Activated CD4-positive, alpha-beta T cell treated with anti-CD3 and anti-CD28 coated beads for 1 hour (primary cell): Measurements from ENCODE around the gene ACOT6.
A peak's percentile ranks its signal among the peaks of the same experiment; 100 is the strongest.
"Not testable (repeated sequence)": the region's sequence is repeated elsewhere in the genome, so short reads cannot be mapped to it uniquely, and the experiment has no call there.

Experiments
- DNase-seq: peaks from one replicate; pipeline ENCODE4 v3.0.0-alpha.2; 2020

Gene ACOT6, protein sequence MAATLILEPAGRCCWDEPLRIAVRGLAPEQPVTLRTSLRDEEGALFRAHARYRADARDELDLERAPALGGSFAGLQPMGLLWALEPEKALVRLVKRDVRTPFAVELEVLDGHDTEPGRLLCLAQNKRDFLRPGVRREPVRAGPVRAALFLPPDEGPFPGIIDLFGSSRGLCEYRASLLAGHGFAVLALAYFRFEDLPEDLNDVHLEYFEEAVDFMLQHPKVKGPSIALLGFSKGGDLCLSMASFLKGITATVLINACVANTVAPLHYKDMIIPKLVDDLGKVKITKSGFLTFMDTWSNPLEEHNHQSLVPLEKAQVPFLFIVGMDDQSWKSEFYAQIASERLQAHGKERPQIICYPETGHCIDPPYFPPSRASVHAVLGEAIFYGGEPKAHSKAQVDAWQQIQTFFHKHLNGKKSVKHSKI

DNA sequence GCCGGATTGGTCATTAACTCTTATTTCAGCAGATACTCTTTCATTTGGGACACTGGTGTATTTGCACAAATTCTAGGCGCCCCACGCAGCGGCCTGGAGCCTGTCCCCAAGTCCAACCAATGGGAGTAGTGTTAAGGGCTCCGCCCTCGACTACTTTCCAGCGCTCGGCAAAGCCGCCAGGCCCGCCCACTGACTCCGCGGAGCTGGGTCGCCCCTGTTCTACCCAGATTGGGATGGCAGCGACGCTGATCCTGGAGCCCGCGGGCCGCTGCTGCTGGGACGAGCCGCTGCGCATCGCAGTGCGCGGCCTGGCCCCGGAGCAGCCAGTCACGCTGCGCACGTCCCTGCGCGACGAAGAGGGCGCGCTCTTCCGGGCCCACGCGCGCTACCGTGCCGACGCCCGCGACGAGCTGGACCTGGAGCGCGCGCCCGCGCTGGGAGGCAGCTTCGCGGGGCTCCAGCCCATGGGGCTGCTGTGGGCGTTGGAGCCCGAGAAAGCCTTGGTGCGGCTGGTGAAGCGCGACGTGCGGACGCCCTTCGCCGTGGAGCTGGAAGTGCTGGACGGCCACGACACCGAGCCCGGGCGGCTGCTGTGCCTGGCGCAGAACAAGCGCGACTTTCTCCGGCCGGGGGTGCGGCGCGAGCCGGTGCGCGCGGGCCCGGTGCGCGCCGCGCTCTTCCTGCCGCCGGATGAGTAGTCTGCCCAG lies at the start of gene ACOT6:
Gene ACOT6 (plus strand): TSS at position 179 of the 707 bp plus-strand sequence. CDS start 55 bp downstream, at position 234.
- DNase-seq, result peak; percentile 52

DNA sequence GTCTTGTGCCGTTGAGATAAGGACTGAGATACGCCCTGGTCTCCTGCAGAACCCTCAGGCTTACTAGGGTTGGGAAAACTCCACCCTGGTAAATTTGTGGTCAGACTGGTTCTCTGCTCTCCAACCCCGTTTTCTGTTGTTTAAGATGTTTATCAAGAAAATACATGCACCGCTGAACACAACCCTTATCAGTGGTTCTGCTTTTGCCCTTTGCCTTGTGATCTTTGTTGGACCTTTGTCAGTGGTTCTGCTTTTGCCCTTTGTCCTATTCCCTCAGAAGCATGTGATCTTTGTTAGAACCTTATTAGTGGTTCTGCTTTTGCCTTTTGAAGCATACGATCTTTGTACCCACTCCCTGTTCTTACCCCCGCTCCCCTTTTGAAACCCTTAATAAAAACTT lies 49.6 kb upstream of the ACOT6 start:
- DNase-seq, result not testable (repeated sequence)

DNA sequence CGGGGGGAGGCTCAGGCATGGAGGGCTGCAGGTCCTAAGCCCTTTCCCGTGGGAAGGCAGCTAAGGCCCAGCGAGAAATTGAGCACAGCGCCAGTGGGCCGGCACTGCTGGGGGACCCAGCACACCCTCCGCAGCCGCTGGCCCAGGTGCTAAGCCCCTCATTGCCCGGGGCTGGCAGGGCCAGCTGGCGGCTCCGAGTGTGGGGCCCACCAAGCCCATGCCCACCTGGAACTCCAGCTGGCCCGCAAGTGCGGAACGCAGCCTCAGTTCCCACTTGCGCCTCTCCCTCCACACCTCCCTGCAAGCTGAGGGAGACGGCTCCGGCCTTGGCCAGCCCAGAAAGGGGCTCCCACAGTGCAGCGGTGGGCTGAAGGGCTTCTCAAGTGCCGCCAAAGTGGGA lies 45.9 kb upstream of the ACOT6 start:
- DNase-seq, result not testable (repeated sequence)

DNA sequence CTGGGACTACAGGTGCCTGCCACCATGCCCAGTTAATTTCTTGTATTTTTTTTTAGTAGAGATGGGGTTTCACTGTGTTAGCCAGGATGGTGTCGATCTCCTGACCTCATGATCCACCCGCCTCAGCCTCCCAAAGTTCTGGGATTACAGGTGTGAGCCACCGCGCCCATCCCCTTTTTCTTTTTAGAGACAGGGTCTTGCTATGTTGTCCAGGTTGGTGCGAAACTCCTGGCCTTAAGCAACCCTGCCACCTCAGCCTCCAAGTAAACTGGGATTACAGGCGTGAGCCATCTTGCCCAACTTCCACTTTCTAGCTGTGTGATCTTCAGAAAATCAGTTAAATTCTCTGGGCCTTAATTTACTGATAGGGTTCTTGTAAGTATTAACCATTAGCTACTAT lies 45.4 kb upstream of the ACOT6 start:
- not testable (repeated sequence) for DNase-seq

DNA sequence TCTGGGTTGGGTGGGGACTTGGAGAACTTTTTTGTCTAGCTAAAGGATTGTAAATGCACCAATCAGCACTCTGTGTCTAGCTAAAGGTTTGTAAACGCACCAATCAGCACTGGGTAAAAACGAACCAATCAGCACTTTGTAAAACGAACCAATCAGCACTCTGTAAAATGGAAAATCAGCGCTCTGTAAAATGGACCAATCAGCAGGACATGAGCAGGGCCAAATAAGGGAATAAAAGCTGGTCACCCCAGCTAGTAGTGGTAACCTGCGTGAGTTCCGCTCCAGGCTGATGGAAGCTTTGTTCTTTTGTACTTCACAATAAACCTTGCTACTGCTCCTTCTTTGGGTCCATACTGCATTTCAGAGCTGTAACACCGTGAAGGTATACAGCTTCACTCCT lies 45.0 kb upstream of the ACOT6 start:
- no peak for DNase-seq

DNA sequence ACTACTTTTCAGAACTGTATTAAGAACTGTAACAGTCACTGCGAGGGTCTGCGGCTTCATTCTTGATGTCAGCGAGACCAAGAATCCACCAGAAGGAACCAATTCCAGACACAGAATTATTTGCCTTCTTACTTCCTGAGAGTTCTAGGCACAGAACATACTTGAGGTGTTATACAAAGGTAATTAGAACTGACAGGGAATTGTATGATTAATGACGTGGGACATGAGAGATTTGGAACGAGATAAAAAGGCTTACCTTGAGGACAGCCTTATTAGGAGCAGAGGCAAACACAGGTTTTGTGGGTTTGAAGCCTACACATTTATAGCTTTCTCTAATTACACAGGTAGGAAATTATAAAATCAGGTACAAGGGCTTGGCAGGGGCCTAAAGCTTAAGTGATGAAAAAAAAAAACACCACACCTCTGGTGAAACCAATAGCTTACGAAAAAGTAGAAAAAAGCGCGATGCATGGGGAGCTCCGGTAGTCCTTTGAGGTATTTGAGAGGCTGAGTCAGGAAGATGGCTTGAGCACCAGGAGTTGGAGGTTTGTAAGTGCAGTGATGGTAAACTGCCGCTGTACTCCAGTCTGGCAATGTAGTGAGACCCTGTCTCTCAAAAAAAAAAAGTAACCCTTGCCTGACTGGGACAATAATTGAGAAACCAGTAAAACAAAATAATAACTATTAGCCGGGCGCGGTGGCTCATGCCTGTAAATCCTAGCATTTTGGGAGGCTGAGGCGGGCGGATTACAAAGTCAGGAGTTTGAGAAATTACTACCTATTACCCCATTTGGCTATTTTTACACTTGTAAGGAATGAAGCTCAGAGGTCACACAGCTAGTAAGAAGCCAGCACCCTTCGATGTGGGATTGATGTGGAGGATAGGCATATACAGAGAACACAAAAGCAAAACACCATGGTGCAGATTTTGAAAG lies 44.1 kb upstream of the ACOT6 start:
- no peak for DNase-seq

DNA sequence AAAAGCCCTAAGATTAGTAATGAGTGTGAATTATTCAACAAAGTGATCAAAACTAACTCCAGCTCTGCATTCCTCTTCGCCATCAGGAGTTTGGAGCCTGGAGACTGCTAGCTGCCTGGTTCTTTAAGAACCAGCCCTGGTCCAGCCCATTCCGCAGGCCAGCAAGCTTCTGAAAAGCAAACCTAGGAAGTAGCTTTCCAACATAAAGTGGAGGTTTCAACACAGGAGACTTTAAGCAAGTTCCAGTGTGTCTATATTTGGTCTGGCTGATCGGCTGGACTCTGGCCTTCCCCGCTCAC lies 43.5 kb upstream of the ACOT6 start:
- not testable (repeated sequence) for DNase-seq

DNA sequence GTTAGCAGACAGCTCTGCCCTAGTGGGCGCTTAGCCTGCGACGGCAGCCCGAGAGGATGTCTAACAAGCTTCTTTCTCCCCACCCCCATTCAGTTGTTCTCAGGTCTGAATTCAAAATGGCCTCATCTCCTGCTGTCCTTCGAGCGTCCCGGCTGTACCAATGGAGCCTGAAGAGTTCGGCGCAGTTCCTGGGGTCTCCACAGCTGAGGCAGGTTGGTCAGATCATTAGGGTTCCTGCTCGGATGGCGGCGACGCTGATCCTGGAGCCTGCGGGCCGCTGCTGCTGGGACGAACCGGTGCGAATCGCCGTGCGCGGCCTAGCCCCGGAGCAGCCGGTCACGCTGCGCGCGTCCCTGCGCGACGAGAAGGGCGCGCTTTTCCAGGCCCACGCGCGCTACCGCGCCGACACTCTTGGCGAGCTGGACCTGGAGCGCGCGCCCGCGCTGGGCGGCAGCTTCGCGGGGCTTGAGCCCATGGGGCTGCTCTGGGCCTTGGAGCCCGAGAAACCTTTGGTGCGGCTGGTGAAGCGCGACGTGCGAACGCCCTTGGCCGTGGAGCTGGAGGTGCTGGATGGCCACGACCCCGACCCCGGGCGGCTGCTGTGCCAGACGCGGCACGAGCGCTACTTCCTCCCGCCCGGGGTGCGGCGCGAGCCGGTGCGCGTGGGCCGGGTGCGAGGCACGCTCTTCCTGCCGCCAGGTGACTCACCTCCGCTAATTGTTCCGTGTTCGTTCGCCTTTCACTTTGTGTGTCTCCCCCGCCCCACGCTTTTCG lies 42.9 kb upstream of the ACOT6 start, which contains the start of gene ACOT2:
Gene ACOT2 (plus strand): TSS at position 29 of the 774 bp plus-strand sequence. CDS start 28 bp downstream, at position 57.
- DNase-seq, result peak; percentile 79

DNA sequence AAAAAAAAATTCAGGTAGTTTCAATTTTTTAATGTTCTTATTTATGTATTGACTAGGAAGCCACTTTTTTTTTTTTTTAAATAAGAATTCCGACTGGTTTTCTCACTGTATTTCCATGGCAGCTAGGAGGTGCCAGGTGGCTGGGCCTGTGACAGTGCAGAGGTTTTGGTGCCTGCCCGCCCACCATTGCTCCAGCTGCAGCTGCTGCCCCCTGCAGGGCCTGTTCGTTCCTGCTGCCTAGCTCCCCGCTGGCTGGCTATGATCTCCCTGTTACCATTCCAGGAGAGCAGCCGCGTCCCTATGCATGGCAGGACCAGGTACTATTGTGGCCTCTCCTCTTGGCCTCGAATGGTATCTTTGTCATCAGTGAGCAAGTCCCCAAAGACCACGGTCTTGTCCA lies 41.4 kb upstream of the ACOT6 start:
- peak; percentile 48 for DNase-seq

DNA sequence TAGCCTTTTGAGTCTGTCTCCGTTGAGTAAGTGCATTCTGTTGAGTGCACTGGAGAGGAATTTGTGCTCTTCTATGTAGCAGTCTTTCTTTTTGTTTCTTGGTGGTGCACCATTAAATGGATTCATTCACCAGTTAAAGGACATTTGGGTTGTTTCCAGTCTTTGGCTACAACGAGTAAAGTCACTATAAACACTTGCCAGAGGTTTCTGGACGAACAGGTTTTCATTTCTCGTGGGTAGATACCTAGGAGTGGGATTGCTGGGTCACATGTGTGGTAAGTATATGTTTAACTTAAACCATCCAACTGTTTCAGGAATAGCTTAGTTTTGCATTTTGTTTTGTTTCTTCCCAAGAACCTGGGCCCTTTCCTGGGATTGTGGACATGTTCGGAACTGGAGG lies 39.3 kb upstream of the ACOT6 start:
- not testable (repeated sequence) for DNase-seq

DNA sequence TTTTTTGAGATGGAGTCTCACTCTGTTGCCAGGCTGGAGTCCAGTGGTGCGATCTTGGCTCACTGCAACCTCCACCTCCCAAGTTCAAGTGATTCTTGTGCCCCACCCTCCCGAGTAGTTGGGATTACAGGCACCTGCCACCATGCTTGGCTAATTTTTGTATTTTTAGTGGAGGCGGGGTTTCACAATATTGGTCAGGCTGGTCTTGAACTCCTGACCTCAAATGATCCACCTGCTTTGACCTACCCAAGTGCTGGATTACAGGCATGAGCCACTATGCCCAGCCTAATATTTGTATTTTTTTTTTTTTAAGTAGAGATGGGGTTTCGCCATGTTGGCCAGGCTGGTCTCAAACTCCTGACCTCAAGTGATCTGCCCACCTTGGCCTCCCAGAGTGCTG lies 38.6 kb upstream of the ACOT6 start:
- not testable (repeated sequence) for DNase-seq

DNA sequence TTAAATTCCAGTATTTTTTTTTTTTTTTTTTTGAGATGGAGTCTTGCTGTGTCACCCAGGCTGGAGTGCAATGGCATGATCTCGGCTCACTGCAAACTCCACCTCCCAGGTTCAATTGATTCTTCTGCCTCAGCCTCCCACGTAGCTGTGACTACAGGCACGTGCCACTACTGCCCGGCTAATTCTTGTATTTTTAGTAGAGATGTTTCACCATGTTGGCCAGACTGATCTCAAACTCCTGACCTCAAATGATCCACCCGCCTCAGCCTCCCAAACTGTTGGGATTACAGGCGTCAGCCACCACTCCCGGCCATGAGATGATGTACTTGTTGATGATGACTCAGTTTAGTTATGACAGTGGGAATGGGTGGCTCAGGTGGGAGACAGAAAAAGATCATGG lies 38.1 kb upstream of the ACOT6 start:
- DNase-seq, result not testable (repeated sequence)

DNA sequence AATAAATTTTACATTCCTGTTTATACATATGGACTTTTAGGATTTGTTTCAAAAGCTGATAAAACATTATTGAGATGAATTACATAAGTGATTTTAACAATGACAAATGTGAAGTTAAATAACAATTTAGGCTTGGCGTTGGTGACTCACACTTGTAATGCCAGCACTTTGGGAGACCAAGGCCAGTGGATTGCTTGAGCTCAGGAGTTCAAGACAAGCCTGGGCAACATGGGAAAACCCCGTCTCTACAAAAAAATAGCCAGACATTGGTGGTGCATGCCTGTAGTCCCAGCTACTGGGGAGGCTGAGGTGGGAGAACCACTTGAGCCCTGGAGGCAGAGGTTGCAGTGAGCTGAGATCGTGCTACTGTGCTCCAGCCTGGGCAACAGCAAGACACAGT lies 35.9 kb upstream of the ACOT6 start:
- no peak for DNase-seq

DNA sequence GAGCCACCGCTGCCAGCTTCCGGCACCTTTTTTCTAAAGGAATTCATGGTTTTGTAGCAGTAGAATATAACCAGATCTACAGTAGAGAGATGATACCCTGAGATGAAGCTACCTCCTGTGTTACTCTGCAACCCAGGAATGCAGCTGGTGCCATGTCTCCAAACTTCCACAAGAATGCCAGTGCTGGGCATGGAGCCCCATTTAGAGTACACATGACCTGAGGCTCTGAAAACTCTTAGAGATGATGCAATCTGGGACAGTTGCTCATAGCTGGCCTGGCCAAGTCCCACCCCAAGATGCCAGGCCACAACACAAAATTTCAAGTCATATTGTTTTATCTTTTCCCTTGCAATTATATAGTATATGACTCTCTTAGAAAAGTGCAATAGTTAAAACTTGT lies 35.1 kb upstream of the ACOT6 start:
- DNase-seq, result not testable (repeated sequence)

DNA sequence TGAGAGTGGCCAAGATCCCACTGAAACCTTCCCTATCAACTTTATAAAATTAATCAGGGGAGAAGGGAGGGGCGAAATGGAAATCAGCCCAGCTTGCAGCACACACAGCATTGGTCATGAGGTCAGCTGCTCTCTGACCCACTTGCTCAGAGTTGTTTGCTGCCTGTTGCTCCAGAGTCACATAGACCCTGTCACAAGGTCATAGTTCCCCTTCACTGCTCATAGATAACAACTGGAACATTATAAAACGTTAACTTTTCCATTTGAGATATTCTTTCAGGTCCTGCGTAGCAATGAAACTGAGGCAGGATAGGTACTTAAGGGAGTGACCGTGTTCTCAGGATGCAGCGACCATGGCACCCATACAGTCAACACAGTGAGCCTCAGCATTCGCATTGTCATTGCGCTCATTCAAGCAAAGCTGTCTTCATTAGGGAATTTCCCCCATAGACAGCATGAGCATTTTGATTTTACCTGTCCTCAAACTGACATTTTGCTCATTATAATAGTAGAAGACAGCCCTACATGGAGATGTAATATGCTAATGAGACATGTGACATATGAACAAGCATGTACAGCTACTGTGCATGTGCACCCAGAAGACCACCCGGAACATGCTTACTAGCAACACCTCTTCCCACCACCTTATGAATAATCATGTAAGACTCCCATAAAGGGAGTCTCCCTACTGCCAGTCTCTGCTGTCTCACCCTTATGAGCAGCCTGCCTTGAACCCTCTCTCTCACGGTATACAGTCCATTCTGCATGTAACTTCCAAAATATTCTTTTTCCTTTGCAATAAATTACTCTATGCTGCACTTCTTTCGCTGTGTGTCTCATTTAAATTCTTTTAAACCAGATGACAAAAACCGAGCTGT lies 30.0 kb upstream of the ACOT6 start:
- DNase-seq, result not testable (repeated sequence)

DNA sequence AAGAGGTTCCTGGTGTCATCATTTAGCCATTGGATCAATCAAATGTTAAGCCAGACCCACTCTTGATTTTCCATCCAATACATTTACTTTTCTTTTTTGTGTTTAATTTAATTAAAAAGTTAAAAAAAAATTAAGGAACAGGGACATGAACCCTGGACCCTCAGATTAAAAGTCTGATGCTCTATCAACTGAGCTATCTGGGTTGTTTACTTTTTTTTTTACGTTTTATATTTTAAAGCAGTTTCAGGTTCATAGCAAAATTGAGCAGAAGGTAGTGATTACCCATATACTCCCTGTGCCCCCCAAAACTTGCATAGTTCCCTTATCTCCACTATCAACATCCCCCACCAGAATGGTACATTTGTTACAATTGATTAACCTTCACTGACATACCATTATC lies 23.6 kb upstream of the ACOT6 start:
- no peak for DNase-seq

DNA sequence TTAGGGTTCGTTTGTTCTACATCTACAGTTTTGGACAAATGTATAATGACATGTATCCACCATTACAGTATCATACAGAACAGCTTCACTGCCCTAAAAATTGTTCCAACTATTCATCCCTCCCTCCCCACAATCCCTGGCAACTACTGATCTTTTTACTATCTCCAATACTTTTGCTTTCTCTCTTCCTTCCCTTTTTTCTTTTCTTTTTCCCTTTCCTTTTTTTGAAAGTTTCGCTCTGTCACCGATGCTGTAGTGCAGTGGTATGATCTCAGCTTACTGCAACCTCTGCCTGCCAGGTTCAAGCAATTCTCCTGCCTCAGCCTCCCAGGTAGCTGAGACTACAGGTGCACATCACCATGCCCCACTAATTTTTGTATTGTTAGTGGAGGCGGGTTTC lies 23.2 kb upstream of the ACOT6 start:
- no peak for DNase-seq

DNA sequence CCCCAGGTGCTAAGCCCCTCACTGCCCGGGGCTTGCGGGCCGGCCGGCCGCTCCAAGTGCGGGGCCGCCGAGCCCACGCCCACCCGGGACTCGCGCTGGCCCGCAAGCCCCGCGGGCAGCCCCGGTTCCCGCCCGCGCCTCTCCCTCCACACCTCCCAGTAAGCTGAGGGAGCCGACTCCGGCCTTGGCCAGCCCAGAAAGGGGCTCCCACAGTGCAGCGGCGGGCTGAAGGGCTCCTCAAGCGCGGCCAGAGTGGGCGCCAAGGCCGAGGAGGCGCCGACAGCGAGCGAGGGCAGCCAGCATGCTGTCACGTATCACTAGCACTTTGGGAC lies 21.7 kb upstream of the ACOT6 start:
- DNase-seq, result not testable (repeated sequence)

DNA sequence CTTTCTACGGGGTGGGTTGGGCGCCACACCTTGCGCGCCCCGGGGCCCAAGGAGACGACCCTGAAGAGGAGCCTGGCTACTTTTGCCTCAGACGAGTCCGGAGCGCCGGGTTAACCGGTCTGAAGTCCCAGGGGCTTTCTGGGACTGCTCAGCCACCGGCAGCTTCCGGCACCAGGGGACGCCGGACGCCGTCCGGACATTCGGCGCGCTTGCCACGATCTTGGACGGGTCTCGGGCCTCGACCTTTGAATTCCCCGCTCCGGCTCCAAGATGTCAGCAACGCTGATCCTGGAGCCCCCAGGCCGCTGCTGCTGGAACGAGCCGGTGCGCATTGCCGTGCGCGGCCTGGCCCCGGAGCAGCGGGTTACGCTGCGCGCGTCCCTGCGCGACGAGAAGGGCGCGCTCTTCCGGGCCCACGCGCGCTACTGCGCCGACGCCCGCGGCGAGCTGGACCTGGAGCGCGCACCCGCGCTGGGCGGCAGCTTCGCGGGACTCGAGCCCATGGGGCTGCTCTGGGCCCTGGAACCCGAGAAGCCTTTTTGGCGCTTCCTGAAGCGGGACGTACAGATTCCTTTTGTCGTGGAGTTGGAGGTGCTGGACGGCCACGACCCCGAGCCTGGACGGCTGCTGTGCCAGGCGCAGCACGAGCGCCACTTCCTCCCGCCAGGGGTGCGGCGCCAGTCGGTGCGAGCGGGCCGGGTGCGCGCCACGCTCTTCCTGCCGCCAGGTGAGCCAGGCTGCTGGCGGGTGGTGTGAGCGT lies 20.4 kb upstream of the ACOT6 start, which contains the start of gene ACOT4:
Gene ACOT4 (plus strand): TSS at position 184 of the 760 bp plus-strand sequence. CDS start 87 bp downstream, at position 271.
- peak; percentile 47 for DNase-seq

DNA sequence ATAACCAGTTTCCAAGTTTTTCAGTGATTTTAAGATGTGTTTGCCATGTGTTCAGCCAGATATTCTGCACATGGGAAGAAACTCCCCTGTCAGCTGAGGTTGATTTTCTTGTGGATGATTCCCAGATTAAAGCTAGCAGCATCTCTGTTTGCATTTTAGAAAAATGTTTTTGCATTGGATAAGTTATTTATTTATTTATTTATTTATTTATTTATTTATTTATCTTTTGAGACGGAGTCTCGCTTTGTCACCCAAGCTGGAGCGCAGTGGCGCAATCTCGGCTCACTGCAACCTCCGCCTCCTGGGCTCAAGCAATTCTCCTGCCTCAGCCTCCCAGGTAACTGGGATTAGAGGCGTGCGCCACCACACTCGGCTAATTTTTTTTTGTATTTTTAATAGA lies 17.8 kb upstream of the ACOT6 start:
- no peak for DNase-seq

DNA sequence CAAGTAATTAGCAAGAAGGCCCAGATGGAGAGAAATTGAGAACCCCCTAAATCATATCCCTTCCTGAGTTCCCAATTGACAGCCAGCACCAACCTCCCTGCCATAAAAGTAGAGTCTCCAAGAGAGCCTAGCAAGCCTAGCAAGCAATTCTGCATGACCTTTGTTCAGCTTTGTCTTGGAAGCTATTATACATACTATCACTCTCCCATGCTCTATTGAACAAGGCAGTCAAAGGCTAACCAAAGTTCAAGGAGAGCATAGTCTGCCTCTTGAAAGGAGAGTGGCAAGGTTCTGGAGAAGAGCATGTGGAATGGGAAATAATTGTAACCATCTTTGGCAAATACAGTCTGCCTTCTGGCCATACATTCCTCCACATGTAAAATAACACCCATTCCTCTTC lies 12.8 kb upstream of the ACOT6 start:
- DNase-seq, result no peak
